Measurements from ENCODE around the gene GOLGA1.

GOLGA1 gene

GRCh38 chr9:124911766-124912165 lies 29.1 kb downstream of the GOLGA1 start:
- no peak for TF ChIP-seq ZNF274 (IDR thresholded peaks at IDR 0.05; ENCODE audit: low read depth, low read length)
- no peak overlapping the region for H3K4me3 ChIP-seq (ENCODE audit: low read length)

- TF ChIP-seq ZNF274 (IDR thresholded peaks at IDR 0.05; ENCODE audit: low read depth, low read length) = no peak
- H3K4me3 ChIP-seq (ENCODE audit: low read length) = no peak overlapping the region
Measured at GRCh38 chr9:124908098-124908497, 32.8 kb downstream of the GOLGA1 start.

DNA sequence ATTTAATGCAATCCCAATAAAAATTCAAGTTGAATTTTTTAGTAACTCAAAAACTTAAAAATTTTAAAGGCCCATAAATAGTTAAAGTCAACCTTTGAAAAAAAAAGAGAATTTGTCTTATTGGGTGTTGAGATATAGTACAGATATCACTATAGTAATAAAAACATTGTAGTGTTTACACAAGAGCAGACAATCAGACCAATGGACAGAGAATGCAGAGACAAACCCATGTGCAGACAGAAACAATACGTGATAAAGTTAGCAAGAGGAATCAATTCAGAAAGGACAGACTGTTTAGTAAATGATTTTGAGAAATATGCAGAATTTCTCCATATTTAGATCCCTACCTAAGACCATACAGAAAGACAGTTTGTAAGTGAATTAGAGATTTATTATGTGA lies 33.9 kb downstream of the GOLGA1 start:
- no peak overlapping the region for H3K4me3 ChIP-seq (ENCODE audit: low read length)
- no peak for TF ChIP-seq ZNF274 (IDR thresholded peaks at IDR 0.05; ENCODE audit: low read depth, low read length)

- H3K4me3 ChIP-seq (ENCODE audit: low read length) = no peak overlapping the region
- TF ChIP-seq ZNF274 (IDR thresholded peaks at IDR 0.05; ENCODE audit: low read depth, low read length) = no peak
Measured at GRCh38 chr9:124899845-124900244, 41.0 kb downstream of the GOLGA1 start.

DNA sequence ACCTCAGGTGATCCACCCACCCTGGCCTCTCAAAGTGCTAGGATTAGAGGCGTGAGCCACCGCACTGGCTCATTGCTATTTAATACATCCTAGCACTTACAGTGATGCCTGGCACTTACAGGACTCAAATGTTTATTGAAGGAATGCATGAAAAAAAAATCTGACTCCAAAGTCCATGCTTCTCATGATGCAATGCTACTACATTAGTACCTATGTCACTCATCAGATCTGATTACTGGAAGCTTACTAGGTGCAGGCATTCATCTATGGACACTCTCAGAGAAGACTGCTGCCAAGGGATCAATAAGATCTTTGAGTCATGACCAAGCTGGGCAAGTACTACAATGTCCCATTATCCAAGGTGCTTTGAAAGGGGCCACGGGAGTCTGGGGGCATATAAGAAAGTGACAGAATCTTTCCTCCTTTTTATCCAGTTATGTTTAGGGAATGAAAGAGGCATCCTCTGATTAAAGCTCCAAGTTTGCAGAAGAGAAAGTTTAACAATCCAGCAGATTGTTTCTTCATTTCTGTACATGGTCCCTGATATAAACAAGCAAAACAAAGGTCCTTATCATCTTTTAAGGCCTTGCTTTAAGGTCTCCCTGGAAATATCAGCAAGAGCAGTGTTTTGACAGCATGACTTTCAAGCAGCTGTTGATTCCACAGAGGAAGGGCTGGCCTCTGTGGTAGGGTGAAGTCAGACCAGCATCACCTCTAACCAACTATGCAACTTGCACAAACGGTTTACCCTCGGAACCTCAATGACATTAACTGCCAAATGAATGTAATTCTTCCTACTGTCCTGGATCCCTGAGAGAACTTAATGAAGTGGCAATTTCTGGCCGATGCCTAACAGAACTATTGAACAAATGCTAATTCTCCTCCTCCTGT lies 43.1 kb downstream of the GOLGA1 start:
- no peak for TF ChIP-seq ZNF274 (IDR thresholded peaks at IDR 0.05; ENCODE audit: low read depth, low read length)
- H3K4me3 ChIP-seq (ENCODE audit: low read length) = no peak overlapping the region

DNA sequence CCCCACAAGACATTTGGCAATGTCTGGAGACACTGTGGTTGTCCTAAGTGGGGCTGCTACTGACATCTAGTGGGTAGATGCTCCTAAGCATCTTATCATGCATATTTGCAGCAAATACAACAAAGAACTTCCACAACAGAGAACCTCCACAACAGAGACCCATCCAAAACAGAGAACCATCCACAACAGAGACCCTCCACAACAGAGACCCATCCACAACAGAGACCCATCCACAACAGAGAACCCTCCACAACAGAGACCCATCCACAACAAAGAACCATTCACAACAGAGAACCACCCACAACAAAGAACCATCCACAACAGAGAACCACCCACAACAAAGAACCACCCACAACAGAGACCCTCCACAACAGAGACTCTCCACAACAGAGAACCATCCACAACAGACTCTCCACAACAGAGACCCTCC lies 46.1 kb downstream of the GOLGA1 start:
- TF ChIP-seq ZNF274 (IDR thresholded peaks at IDR 0.05; ENCODE audit: low read depth, low read length) = no peak
- H3K4me3 ChIP-seq (ENCODE audit: low read length) = no peak overlapping the region

DNA sequence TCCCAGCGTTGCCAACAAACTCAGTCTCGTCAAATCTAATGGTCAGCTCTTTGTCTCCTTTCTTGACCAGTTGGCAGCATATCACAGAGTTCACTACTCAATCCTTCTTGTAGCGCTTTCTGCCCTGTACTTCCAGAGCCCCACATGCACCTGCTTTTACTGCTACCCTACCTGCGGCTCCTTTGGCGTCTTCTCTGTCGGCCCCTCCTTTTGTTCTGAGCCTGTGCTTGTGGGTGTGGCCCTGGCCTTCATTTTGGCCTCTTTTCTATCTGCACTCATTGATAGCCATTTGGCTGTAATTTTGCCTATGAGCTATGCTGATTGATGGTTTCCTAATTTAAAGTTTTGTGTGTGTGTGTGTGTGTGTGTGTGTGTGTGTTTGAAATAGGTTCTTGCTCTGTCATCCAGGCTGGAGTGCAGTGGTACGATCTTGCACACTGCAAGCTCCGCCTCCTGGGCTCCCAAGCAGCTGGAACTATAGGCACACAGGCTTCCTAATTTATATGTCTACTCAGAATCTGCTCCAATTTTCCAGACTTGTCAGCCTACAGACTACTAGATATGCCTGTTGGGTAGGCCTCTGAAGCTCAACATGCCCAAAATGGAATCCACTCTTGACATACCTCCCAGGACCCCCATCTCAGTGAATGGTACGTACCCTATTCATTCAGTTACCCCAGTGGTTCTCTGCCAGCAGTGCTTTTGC lies 46.7 kb downstream of the GOLGA1 start:
- no peak for TF ChIP-seq ZNF274 (IDR thresholded peaks at IDR 0.05; ENCODE audit: low read depth, low read length)
- H3K4me3 ChIP-seq (ENCODE audit: low read length) = no peak overlapping the region

DNA sequence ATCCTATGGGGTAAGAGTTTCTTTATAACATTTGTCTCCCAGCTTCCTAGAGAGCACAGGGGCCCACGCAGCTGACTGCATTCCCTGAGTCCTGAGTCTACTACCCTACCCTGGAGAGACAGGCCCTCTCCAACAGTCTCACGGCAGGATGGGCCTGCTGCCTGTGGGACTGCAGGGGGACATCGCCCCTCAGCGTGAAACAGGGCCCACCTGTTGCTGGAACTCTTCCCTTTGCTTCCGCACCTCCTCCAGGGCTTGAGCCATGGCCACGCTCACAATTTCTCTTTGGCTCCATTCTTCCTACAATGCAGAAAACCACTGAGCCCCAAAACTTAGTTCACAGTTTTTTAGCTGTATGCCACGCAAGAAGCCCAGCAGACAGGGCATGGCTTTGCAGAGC lies 50.7 kb downstream of the GOLGA1 start:
- no peak overlapping the region for H3K4me3 ChIP-seq (ENCODE audit: low read length)
- no peak for TF ChIP-seq ZNF274 (IDR thresholded peaks at IDR 0.05; ENCODE audit: low read depth, low read length)

GRCh38 chr9:124889006-124889405 lies 51.9 kb downstream of the GOLGA1 start:
- TF ChIP-seq ZNF274 (IDR thresholded peaks at IDR 0.05; ENCODE audit: low read depth, low read length) = no peak
- H3K4me3 ChIP-seq (ENCODE audit: low read length) = no peak overlapping the region

GRCh38 chr9:124887832-124888231 lies 53.1 kb downstream of the GOLGA1 start:
- H3K4me3 ChIP-seq (ENCODE audit: low read length) = no peak overlapping the region
- no peak for TF ChIP-seq ZNF274 (IDR thresholded peaks at IDR 0.05; ENCODE audit: low read depth, low read length)

- TF ChIP-seq ZNF274 (IDR thresholded peaks at IDR 0.05; ENCODE audit: low read depth, low read length) = no peak
- no peak overlapping the region for H3K4me3 ChIP-seq (ENCODE audit: low read length)
Measured at GRCh38 chr9:124886866-124887492, 53.9 kb downstream of the GOLGA1 start.

GRCh38 chr9:124886461-124886860 lies 54.4 kb downstream of the GOLGA1 start:
- H3K4me3 ChIP-seq (ENCODE audit: low read length) = no peak overlapping the region
- TF ChIP-seq ZNF274 (IDR thresholded peaks at IDR 0.05; ENCODE audit: low read depth, low read length) = no peak

- no peak for TF ChIP-seq ZNF274 (IDR thresholded peaks at IDR 0.05; ENCODE audit: low read depth, low read length)
- no peak overlapping the region for H3K4me3 ChIP-seq (ENCODE audit: low read length)
Measured at GRCh38 chr9:124885551-124885950, 55.3 kb downstream of the GOLGA1 start.

GRCh38 chr9:124884376-124884775 lies 56.5 kb downstream of the GOLGA1 start:
- H3K4me3 ChIP-seq (ENCODE audit: low read length) = no peak overlapping the region

DNA sequence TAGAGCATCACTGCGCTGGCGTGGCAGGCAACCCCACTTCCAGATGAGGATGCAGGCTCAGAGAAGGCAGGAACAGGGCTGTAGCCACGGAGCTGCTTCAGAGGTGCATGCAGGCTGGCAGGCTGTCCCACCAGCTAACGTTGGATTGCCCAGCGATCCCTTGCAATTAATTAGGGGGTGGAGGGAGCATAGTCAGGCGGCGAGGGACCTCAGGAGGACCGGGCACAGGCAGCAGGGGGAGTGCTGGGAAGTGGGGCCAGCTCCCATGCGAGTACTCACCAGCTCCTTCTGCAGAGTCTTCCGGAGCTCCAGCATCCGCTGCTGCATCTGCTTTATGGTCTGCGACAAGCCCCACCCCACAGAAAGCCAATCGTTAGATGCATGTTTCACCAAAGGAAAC lies 58.7 kb downstream of the GOLGA1 start:
- no peak overlapping the region for H3K4me3 ChIP-seq (ENCODE audit: low read length)
- TF ChIP-seq ZNF274 (IDR thresholded peaks at IDR 0.05; ENCODE audit: low read depth, low read length) = no peak

More at GRCh38 chr9:124884376-124884775, 56.5 kb downstream of the GOLGA1 start:
- TF ChIP-seq ZNF274 (IDR thresholded peaks at IDR 0.05; ENCODE audit: low read depth, low read length) = no peak
